GM19455 (cell line): Measurements from ENCODE around the gene GTPBP3.

ENCODE experiments used
- ATAC-seq: cut with Tn5 transposase; IDR thresholded peaks from one replicate; pipeline ENCODE4 v1.9.1; 2021; ENCODE audit not compliant: unreplicated experiment

GTPBP3 gene

DNA sequence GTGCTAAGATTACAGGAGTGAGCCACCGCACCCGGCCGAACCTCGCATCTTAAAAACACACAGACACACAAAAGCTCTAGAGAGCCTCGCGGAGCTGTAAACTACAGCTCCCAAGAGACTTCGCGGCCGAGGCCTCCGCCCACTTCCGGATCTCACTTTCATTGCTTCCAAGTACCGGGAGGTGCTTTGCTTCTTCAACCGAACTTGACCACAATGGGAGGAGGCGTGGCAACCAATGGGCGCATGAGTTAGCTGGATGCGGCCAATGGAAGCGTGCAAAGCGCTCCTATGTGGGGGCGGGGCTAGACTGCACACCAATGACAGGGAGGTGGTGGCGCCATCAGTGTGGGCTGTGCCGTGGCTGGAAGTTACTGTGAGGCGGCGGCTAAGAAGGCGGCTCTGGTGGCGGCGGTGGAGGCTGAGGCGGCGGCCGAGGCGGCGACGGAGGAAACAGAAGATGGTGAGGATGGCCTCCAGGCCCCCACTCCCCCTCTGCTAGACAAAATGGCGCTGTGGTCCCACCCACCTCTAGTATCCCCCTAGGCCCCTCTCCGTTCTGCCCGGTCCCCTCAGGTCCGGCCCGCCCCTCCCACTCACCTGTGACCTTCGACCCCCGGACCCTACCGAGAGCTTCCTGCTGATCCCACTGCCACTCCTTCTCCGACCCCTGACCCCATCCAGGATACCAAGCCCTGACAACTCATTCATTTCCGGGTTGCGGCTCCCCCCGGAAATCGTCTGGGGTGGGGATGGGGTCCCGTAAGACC is 28.0 kb upstream of the GTPBP3 start, which contains the start of gene DDA1:
TSS of gene DDA1 (plus strand) at position 366 of the 767 bp plus-strand sequence. CDS start at position 458, 92 bp downstream.
- no peak for ATAC-seq

DNA sequence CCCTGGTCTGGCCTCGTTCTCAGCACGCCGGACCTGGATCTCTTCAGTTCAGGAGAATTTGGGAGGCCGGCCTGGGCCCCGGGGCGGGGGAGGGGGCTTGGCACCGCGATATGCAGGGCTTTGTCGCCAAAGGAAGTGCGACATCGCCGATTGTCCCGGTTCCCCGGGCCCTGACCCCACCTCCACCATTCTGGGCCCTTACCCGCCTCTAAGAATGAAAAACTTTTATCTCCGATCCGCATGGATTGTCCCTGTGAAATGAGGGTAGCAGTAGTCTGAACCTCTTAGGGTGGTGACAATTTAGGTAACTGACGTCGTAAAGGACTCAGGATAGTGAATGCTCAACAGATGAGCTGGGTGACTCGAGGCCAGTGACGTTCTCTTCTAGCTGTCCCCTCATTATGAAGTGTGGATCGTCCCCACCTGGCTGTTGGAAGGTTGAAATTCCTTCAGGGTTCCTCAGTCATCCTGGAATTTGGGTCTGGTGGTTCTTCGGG is 27.3 kb upstream of the GTPBP3 start:
- no peak for ATAC-seq

DNA sequence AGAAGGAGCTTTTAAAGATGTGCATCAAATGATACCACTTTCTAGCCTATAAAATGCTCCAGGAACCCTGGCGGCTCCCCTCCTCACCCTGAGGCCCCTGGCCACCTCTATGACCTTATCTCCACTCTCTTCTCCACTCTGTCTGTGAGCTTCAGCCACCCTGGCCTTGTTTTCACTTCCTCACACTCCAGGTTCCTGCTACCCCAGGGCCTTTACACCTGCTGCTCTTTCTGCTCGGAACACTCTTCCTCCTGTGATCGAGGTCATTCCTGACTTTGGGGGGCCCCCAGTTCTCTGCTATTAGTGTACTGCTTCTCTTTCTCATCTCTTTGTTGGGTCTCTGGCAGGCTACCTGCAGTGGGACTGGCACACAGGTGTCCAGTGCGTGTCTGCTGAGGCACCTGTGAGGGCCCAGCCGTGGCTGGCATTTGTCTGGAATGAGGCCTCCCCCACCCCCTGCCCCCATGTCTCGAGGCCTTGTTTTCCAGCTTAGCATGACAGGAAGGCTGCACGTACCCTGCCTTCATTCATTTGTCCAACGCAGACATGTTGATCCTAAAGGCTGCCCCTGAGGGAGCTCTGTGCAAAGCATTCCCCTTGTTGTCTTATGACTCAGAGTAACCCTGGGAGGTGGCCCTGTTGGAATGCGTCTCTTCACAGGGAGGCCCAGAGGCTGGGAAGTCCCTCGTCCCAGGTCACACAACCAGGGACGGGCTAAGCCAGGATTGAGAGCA is 25.7 kb upstream of the GTPBP3 start:
- no peak for ATAC-seq

DNA sequence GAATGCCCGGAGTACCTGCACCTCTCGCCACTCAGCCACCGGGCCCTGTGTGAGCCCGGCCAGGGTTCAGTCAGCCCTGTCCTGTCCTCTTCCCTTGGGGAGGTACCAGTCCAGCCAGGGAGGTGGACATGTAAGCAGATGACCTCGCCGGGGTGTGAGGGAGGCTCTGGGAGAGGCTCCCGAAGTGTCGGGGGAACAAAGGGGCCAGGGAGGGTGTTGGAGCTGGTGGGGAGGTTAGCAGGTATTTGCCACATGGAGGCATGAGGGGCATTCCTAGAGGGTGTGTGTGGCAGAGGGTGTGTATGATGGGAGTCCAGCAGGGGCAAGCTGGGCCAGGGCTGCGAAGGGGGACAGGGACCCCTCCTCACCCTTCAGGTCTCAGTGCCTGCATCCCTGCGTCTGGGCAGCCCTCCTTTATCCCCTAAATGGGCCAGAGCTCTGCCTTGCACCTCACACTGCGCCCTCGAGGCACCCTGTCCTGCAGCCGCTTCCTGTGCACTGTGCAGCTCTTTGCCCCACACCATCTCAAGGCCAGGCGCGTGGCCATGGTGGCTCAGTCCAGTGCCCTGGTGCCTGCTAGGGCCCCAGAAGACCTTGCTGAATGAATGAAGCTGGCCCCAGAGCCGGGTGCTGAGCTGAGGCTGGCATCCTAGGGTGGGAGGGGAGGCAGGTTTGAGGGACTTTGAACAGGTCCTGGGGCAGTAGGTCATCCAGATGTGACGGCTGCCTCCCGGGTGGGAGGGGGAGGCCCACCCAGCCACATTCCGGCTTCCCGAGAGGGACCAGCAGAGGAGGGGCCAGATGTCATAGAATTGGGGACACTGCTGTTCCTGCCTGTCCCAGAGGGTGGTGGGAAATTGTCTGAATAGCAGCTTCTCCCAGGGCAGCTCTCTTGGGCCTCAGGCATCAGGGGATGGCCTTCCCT is 24.9 kb upstream of the GTPBP3 start:
- no peak for ATAC-seq

DNA sequence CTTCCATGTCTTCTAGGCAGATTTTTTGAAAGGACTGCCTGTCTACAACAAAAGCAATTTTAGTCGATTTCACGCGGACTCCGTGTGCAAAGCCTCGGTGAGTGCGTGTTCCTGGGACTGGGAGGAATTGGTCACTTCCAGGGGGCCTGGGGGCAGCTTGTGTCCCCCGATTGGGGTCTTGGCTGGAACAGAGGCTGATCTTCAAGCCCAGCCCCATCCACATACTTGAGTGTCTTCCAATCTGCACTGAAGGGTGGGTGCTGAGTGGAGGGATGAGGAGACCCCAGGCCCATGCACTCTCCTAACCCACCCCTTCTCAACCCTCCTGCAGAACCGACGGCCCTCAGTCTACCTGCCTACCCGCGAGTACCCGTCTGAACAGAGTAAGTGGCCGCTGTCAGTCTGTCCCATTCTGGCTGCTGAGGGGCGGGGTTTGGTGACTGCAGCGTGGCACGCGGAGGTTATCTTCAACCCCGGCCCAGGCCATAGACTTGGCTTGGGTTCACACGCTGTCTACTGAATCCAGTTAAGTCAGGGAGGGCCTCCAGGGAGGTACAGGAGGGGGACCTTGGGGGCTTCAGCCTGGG is 23.3 kb upstream of the GTPBP3 start:
- no peak for ATAC-seq

DNA sequence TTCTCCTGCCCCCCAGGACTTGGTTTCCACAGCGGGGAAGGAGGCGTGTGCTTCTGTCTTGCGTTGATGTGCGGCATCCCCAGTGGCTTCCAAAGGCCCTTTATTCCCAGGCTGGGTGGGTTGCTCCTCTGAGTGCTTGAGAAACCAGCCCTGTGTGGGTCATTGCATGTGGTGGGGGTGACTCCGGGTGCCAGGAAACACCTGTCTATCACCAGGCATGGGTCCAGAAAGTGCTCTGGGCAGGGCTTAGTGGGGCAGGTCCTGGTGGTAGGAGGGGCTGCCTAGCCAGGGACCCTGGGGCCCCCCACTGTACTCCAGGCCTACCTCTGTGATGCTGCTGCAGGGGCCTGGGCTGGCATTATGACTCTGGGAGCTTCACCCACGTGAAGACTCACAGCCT is 18.4 kb upstream of the GTPBP3 start:
- no peak for ATAC-seq

DNA sequence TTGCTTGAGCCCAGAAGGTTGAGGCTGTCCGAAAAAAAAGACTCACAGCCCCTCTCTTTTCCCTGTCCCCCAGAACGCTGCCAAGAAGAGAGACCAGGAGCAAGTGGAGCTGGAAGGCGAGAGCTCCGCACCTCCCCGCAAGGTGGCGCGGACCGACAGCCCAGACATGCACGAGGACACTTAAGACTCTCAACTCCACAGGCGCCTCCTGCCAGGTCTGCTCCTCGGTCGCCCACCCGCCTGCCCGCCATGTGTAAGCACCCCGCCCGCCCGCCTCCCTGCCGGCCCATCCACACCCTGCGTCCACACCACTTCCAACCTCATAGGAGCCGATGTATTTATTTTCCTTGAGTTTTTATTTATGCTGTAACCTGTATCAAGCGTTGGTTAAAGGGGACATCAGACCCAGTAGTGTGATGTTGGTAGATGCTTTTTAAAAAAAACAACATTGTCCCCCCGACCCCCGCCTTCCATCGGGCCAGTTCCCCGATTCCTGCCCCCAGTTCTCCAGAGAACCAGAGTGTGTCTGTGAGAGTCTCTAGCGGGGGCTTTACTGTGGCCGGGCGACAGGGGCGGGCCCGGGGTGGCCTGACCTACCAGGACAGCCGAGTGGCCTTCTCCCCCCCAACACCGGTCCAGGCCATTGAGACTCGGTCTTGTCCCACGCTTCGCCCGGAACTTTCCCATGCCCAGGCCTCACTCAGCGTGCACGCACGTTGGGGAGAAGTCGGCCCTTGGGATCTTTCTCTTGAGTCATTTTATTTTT is 17.7 kb upstream of the GTPBP3 start:
- ATAC-seq, result no peak

DNA sequence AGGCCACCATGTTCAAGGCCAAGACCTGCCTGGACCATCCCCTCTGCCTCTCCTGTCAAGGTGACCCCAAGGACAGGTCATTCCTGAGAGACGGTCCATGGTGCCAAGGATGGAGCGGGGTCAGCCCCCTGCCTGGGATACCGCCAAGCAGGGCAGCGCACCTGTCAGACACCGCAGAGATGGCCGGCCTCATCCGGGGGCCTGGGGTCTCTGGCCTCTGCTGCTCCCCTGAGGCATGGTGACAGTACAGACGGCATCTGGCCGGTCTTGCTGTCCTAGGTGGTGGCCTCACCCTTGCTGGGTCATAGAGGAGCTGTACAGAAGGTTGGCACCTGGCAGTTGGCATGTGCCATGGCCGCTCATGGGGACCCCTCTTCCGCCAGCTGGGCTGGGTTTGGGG is 16.9 kb upstream of the GTPBP3 start:
- no peak for ATAC-seq

DNA sequence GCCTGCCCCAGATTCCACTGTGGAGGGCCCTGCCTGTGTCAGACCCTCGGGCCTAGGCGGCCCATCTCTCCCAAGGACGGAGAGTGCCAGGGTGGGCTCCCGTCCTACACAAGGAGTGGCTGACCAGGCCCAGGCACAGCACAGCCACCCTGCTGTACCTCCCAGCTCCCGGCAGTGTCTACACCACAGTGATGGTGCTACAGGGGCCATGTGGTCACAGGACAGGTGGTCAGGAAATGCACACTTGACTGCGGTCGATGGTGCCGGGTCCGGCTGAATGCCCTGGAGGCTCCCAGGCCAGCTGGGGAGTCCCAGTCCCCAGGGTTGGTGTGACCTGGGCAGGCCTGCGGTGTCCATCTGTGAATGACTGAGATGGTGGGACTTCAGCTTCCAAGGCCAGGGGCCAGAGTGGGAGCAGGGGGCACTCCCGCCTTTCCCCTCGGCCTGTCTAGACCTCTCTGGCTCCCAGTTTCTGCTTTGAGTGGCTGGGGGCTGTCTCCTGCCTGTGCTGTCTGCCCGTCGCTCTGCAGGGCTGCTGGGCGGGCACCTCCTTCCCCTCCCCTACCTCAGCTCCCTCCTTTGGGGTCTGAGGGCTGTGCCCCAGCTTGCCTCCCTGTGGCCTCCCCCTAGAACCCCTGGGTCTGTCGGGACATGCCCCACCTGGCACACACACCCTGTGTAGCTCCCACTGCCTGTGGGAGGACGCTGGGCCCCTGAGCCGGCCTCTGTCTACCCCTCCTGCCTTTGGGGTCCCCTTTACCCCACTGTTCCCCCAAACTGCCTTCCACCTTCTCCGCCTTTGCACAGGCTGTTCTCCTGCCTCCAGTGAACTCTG is 15.5 kb upstream of the GTPBP3 start:
- ATAC-seq, result no peak

DNA sequence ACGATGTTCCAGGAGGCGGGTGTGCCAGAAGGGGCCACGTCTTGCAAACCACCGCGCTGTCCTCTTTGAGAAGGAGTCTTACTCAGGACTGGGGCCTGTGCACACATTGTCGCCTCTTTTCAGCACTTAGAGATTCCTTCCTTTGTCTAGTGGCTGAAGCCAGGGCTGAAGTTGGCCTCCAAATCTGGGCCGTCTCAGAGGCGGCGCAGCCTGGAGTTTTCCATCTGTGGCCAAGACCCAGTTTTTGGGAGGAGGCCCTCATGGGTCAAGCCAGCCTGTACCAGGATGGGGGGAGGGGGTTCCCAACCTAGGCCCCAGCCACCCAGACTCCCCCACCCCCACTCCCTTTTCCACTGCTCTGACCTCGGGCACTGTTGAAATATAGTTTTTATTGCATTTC is 14.5 kb upstream of the GTPBP3 start:
- no peak for ATAC-seq

DNA sequence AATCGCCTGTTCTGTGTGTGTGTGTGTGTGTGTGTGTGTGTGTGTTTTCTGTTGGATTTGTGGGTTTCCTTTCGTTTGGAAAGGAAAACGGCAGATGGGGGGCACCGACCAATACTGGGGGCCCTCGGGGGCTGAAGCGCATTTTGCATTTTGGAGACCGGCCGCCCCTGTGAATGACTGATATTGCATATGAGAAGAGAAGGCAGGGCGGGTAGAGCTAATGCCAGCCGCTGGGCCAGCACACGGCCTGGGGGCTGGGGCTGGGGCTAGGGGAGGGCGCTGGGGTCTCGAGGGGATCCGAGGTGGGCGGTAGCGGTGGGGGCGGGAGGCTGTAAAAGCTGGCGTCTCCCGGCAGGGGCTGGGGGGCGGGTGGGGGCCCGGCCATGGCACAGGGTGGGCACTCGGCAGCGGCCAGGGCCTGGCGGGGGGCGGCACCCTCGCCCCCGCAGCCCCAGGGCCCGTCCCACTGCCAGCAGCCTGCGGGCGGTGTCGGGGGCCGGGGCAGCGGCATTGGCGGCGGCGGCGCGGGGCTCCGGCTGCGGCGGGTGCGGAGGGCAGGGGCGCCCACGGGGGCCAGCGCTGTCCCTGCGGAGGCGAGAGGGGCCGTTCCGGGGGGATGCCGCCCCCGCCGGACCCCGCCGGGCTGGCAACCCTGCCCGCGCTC is 13.9 kb upstream of the GTPBP3 start:
- no peak for ATAC-seq

DNA sequence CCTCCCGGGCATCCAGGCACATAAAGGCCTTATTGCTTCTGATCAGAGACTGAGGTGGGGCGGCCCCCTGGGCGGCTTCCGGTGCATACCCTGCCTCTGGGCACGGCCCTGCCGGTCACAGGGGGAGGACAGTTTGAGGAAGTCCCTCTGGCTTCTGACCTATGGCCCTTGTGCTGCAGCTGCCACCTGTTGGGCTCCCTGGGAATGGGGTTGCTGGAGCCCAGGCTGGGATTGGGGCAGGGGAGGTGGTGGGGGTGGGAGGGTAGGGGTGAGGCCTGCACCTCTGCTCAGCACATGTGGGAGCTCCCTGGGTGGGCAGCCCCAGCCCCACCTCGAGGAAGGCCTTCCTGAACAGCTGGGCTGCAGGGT is 13.4 kb upstream of the GTPBP3 start:
- no peak for ATAC-seq

DNA sequence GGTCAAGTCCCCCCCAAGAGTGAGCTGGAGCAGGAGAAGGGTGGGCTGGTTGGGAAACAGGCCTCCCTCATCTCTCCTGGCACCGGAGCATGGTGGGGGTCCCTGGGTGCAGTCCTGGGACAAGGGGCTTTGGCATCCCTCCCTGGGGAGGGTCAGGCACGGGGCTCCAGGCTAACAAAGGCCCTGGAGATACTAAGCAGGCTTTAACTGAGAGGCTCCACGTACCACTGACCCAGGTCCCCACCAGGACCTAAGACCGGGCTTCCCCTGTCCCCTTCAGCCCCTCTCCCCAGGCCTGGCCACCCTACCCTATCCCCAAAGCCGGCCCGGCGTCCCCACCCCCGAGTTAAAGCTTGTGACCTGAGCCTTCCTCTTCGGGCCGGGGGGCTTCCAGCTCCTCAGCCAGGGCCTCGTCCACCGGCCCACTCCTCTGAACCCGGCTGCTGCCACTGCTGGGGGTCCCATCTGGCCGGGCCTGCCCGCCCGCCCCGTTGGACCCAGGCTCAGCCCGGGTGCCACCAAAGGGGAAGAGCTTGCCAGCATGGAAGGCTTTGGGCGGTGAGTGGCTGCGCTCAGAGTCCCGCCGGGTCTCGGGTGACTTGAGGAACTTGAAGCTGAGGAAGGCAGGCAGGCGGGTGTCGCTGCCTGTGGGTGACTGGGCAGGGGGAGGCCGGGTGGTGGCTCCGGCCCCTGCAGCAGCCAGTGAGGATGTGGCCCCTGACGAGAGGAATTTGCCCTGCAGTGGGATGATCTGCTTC is 12.8 kb upstream of the GTPBP3 start:
- ATAC-seq, result no peak

DNA sequence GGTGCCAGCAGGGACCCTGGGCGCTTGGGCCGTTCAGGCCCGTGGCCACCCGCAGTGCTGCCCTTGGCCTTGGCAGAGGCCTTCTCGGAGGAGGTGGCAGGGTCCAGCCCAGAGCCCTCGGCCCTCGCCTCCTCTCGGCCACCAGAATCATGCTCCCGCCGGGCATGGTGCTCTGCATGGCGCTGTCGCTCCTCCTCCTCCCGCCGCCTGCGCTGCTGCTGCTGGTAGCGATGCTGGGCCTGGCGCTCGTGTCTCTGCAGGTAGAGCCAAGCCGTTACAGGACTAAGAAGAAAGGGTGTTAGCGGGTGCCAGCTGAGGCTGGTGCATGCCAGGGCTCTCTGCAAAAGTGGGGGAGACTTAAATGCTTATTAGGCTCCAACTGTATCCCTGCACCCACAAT is 12.2 kb upstream of the GTPBP3 start:
- ATAC-seq, result no peak

DNA sequence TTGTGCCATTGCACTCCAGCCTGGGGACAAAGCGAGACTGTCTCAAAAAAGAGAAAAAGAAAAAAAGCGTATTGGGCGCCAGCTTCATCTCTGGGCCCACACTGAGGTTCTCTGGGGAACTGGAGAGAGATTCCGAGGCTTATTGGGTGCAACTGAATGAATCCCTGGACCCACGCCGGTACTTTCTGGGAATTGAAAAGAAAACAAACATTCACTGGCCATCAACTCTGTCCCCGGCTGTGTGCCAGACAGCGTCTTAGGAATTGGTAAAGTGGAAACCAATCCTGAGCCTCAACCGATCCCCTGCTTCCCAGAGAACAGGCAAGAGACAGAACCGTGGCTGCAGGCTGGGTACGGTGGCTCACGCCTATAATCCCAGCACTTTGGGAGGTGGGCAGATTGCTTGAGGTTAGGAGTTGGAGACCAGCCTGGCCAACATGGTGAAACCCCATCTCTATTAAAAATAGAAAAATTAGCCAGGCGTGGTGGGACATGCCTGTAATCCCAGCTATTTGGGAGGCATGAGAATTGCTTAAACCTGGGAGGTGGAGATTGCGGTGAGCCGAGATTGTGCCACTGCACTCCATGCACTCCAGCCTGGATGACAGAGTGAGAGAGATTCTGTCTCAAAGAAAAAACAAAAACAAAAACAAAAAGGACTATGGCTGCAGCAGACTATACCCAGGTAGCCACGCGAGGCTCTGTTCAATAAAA is 11.3 kb upstream of the GTPBP3 start:
- ATAC-seq, result no peak

DNA sequence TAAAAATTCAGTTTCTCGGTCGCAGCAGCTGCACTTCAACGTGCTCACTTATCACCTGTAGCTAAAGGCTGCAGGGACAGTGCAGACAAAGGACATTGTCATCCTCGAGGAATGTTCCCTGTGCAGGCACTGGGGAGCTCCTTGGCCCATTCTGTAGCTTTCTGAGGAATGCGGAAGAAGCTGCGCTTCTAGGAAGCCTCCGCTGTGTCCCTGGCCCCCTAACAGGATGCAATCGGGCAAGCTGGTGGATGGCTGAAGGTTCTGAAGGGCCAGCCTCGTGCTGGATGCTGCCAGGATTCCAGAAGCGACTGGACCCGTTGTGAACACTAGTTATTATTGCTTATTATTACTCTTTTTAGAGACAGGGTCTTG is 10.8 kb upstream of the GTPBP3 start:
- no peak for ATAC-seq

DNA sequence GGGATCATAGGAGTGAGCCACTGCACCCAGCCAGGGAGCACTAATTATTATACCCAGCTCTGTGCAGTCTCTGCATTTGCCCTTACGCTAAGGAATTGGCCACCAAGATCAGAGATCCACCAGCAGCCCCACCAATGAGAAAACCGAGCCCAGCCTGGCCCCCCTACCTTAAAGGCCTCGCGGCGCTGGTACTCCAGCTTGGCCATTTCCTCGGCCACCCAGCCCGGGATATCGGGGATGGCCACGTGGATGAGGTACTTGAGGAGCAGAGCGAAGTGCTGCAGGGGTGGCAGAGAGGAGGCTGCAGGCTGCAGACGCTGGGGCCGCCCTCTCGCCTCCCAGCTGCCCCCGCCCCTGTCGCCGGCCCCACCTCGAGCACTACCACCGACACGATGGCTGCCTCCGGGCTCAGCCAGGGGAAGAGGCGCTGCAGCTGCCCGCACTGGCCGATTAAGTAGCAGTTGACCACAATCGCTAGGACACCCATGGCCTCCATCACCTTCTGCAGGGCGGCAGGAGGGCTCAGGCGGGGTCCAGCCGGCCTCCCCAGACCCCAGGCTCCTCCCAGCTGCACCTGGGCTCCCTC is 10.2 kb upstream of the GTPBP3 start:
- ATAC-seq, result no peak
